Activated CD4-positive, alpha-beta T cell treated with anti-CD3 and anti-CD28 coated beads for 36 hours (primary cell): ENCODE results near the gene XCL1. TPM values are rescaled to one million over a fixed set of nuclear protein-coding genes. Genes with fewer than 3 reads are reported as not detected.

Experiments
- ATAC-seq: fragments of 200-7000 bp; cut with Tn5 transposase; one replicate; pipeline ENCODE4 v1.10.0; 2021; ENCODE audit warnings: mild to moderate bottlenecking, moderate library complexity
- CTCF ChIA-PET: fragments of 350-600 bp; sonication (Branson Sonifier 250); formaldehyde crosslinking; loops from one replicate; lab custom pipeline; 2021; ENCODE audit warnings: antibody characterized with exemption; lab: Charles Lee
- POLR2A ChIA-PET: fragments of 350-600 bp; sonication (Branson Sonifier 250); formaldehyde crosslinking; loops from one replicate; lab custom pipeline; 2021; ENCODE audit warnings: antibody characterized with exemption, inconsistent platforms; lab: Charles Lee
- DNase-seq: peaks from one replicate; pipeline ENCODE4 v3.0.0-alpha.2; 2020
- H3K27ac Mint-ChIP-seq: one replicate; pipeline ENCODE4 v1.8.0; 2021; ENCODE audit warnings: mixed read lengths
- H3K27me3 Mint-ChIP-seq: one replicate; pipeline ENCODE4 v1.8.0; 2021; ENCODE audit warnings: mixed read lengths
- H3K36me3 Mint-ChIP-seq: one replicate; pipeline ENCODE4 v1.8.0; 2021; ENCODE audit warnings: low read depth, mixed read lengths
- H3K4me1 Mint-ChIP-seq: one replicate; pipeline ENCODE4 v1.8.0; 2021; ENCODE audit warnings: mixed read lengths
- H3K4me3 Mint-ChIP-seq: one replicate; pipeline ENCODE4 v1.8.0; 2021; ENCODE audit warnings: mild to moderate bottlenecking, moderate library complexity, mixed read lengths
- H3K9me3 Mint-ChIP-seq: one replicate; pipeline ENCODE4 v1.8.0; 2021; ENCODE audit warnings: low read depth, mixed read lengths
- intact Hi-C, 2 experiments: fragments of 100-400 bp; cut with DNase I in 1 of 2; cut with micrococcal nuclease in 1 of 2; formaldehyde crosslinking; loops; one replicate each; pipeline versions ENCODE4 v1.14.2 to v1.15.1; 2022 to 2024; cut with DNase I, micrococcal nuclease
- total RNA-seq, 2 experiments: library from RNA; stranded (reverse); gene quantifications; one replicate each; pipeline ENCODE4 v1.2.3, GENCODE V29; 2021

The XCL1 gene
- total RNA-seq, 2 experiments from 2014 or later = 0.39 to 0.67 TPM

- Mint-ChIP-seq H3K4me1 (peaks cover 17% of the 10 kb centered on the region), H3K9me3 (peaks cover 4% of the 10 kb centered on the region), H3K27me3 (peaks cover 2% of the 10 kb centered on the region), H3K36me3 (no peaks in the 10 kb centered on the region), H3K4me3 (no peak overlapping the region), H3K27ac (no peak overlapping the region)
- POLR2A ChIA-PET = no interaction called here
- CTCF ChIA-PET = no interaction called here
- ATAC-seq (no peak), DNase-seq (no peak)
- intact Hi-C loops = no loop called here
These were observed 23.4 kb upstream of the XCL1 start for GRCh38 chr1:168552961-168553360.

GRCh38 chr1:168553680-168554553 lies 22.5 kb upstream of the XCL1 start:
- Mint-ChIP-seq H3K36me3 (no peaks in the 10 kb centered on the region), H3K4me3 (no peak overlapping the region), H3K27me3 (peaks cover 2% of the 10 kb centered on the region), H3K4me1 (peaks cover 18% of the 10 kb centered on the region), H3K9me3 (peaks cover 4% of the 10 kb centered on the region), H3K27ac (no peak overlapping the region)
- ATAC-seq (no peak), DNase-seq (no peak)
- ChIA-PET CTCF (interaction anchor here (0.9 to 1.8 kb wide), 2 partner anchors 114 to 554 kb away, joined by 3 to 6 read pairs; no protein-coding TSS in a partner anchor), POLR2A (no interaction called here)
- intact Hi-C loops = no loop called here

DNA sequence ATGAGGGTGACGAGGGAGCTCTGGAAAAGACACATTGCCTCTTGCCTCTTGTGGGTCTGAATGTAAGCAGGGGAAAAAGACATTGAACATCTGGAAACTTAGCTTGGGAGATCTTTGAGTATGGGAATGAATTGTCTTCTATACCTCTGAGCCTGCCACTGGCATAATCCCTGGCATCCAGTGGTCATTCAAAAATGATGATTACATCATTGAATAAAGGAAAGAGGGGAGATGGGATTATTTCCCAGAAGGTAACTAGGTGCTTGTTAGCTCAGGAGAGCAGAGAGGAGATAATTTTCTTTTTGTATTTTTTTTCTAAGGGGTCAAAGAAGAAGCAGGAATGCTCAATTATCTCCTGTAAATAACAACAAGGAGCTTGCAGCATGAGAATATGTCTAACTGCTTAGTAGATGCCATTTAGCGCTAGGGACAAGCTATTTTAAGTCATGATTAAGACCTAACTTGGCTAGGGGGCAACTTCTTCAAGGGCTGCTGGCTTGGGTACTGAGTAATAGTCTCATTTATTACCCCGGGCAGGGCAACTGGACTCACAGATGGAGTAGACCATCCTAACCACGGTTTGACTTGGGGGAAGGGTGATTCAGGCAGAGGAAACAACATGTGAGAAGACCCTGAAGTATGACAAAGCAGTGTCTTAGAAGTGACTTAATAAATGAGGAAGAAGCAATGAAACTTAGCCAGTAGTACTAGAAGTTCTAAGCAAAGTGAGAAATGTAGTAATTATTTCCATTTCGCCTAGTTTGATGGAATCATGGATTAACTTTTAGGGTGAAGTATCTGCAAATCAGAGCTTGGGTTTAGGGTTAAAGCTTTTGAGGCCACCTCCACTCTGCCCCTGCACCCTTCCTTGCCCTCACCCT lies 21.6 kb upstream of the XCL1 start:
- peaks cover 18% of the 10 kb centered on the region for H3K4me1 Mint-ChIP-seq
- intact Hi-C loops = no loop called here
- no peak overlapping the region for H3K4me3 Mint-ChIP-seq
- DNase-seq (no peak), ATAC-seq (peak; percentile 16)
- H3K9me3 Mint-ChIP-seq = no peaks in the 10 kb centered on the region
- ChIA-PET POLR2A (no interaction called here), CTCF (interaction anchor here (0.6 to 1.8 kb wide), 3 partner anchors 23 to 553 kb away, joined by 3 to 6 read pairs (median 3); no protein-coding TSS in a partner anchor)
- H3K27ac Mint-ChIP-seq = no peak overlapping the region
- H3K36me3 Mint-ChIP-seq = no peaks in the 10 kb centered on the region
- H3K27me3 Mint-ChIP-seq = peaks cover 2% of the 10 kb centered on the region

DNA sequence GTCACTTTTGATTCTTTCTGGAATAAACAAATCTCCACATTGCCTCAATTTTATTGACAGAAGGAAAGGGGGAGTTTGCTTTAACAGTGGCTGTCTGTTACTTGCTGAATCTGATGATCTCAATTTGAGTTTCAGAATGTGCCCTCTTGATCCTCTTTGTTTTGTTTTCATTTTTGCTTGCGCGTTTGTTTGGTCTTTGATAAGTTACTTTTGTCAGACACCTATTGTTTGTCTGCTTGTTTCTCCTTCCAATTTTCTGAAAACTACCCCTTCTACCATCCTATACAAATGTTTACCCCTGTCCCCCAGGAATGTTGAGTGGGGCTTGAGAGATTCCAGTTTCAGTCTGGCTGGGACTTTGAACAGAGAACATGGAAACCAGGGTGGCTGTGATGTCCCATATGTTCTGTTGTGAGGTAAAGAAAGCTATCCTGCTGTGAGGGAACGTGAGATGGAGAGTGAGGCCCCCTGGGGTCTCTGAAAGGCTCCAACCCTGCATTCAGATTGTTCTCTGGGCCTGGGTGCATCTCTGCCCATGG lies 20.8 kb upstream of the XCL1 start:
- intact Hi-C loops = no loop called here
- no peak overlapping the region for H3K27ac Mint-ChIP-seq
- ChIA-PET CTCF (interaction anchor here (0.6 to 1.8 kb wide), 3 partner anchors 10 to 264 kb away, joined by 3 to 6 read pairs (median 3); no protein-coding TSS in a partner anchor), POLR2A (no interaction called here)
- no peaks in the 10 kb centered on the region for H3K36me3 Mint-ChIP-seq
- ATAC-seq (no peak), DNase-seq (no peak)
- no peaks in the 10 kb centered on the region for H3K9me3 Mint-ChIP-seq
- peaks cover 2% of the 10 kb centered on the region for H3K27me3 Mint-ChIP-seq
- no peak overlapping the region for H3K4me3 Mint-ChIP-seq
- H3K4me1 Mint-ChIP-seq = peaks cover 18% of the 10 kb centered on the region

DNA sequence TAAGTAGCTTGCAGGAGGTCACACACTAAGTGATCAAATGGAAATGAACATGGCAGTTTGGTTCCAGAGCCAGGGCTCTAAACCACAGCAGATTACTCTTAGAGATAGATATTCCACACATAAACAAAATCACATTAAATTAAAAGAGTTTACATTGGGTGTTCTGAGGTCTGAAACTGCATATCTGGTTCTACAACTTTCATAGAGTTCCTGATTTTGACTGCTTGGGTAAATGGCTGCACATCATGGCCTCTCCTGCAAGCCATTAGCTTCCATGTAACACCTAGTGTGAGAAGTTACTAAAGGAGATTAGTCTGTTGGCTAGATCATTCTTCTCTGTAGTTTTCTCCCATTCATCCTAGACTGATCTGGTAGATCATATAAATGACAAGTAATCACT lies 19.8 kb upstream of the XCL1 start:
- intact Hi-C loops = no loop called here

GRCh38 chr1:168560370-168560769 lies 16.0 kb upstream of the XCL1 start:
- no peak for ATAC-seq
- ChIA-PET CTCF (interaction anchor here (1.0 to 1.9 kb wide), 3 partner anchors 25 to 218 kb away, joined by 3 to 7 read pairs (median 5); no protein-coding TSS in a partner anchor), POLR2A (no interaction called here)
- Mint-ChIP-seq H3K4me1 (peaks cover 13% of the 10 kb centered on the region), H3K27ac (no peak overlapping the region), H3K9me3 (peaks cover 2% of the 10 kb centered on the region), H3K27me3 (no peaks in the 10 kb centered on the region), H3K36me3 (no peaks in the 10 kb centered on the region), H3K4me3 (no peak overlapping the region)
- no peak for DNase-seq
- intact Hi-C loops = no loop called here

More for the DNA sequence above, 19.8 kb upstream of the XCL1 start:
- CTCF ChIA-PET = interaction anchor here (1.6 kb wide), 1 partner anchor 9 kb away, joined by 3 read pairs; no protein-coding TSS in a partner anchor
- peaks cover 2% of the 10 kb centered on the region for H3K27me3 Mint-ChIP-seq
- H3K9me3 Mint-ChIP-seq = no peaks in the 10 kb centered on the region
- H3K36me3 Mint-ChIP-seq = no peaks in the 10 kb centered on the region
- no peak for ATAC-seq
- H3K27ac Mint-ChIP-seq = no peak overlapping the region
- POLR2A ChIA-PET = no interaction called here
- H3K4me1 Mint-ChIP-seq = peaks cover 18% of the 10 kb centered on the region
- H3K4me3 Mint-ChIP-seq = no peak overlapping the region
- DNase-seq = no peak

GRCh38 chr1:168561989-168562388 lies 14.4 kb upstream of the XCL1 start:
- no peak for DNase-seq
- ATAC-seq = no peak
- intact Hi-C loops = no loop called here
- Mint-ChIP-seq H3K27ac (no peak overlapping the region), H3K9me3 (peaks cover 2% of the 10 kb centered on the region), H3K36me3 (no peaks in the 10 kb centered on the region), H3K4me3 (no peak overlapping the region), H3K27me3 (no peaks in the 10 kb centered on the region), H3K4me1 (peaks cover 8% of the 10 kb centered on the region)
- POLR2A ChIA-PET = no interaction called here
- CTCF ChIA-PET = no interaction called here

DNA sequence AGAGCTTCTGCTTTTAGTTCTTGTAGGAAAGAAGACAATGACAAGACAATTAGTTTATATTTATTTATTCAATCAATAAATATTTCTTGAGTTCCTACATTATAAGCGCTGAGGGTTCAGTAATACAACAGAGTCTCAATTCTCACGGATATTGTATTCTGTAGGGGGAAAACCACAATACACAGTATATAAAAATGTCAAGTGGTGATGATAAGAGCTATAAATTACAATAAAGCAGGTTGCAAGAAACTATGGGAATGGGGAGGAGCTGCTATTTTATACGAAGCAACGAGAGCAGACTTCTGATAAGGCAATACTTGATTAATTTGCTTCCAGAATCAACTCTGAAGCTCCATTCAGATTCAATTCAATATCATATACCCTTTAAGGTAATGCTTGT lies 10.6 kb upstream of the XCL1 start:
- intact Hi-C loops = no loop called here
- H3K36me3 Mint-ChIP-seq = no peaks in the 10 kb centered on the region
- ChIA-PET CTCF (interaction anchor here (1.0 to 1.4 kb wide), 4 partner anchors 9 to 126 kb away, joined by 3 to 4 read pairs (median 3); no protein-coding TSS in a partner anchor), POLR2A (no interaction called here)
- peaks cover 2% of the 10 kb centered on the region for H3K27me3 Mint-ChIP-seq
- no peaks in the 10 kb centered on the region for H3K4me1 Mint-ChIP-seq
- ATAC-seq = no peak
- DNase-seq = no peak
- H3K4me3 Mint-ChIP-seq = no peak overlapping the region
- H3K9me3 Mint-ChIP-seq = peaks cover 2% of the 10 kb centered on the region
- H3K27ac Mint-ChIP-seq = no peak overlapping the region

DNA sequence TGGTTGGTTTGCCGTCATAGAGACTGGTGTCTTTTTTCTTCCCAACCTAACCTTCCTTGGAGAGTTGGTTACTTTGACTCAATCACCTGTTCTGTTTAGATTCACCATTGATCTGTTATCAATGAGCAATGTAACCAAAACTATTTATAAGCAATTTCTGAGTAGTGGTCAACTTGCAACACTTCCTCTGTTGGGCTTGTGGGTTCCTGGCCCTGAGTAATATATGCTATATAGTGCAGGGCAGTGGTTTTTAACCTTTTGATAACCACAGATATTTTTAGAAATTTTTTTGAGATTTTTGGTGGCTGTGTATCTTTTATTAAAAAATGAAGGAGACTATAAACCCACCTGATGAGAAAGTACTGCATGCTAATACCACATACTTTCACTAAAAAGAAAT lies 9.4 kb upstream of the XCL1 start:
- Mint-ChIP-seq H3K9me3 (peaks cover 2% of the 10 kb centered on the region), H3K36me3 (no peaks in the 10 kb centered on the region), H3K4me3 (no peak overlapping the region), H3K27ac (no peak overlapping the region), H3K4me1 (peaks cover under 1% of the 10 kb centered on the region), H3K27me3 (peaks cover 2% of the 10 kb centered on the region)
- ATAC-seq = no peak
- intact Hi-C loops = no loop called here
- ChIA-PET CTCF (interaction anchor here (1.1 kb wide), 1 partner anchor 12 kb away, joined by 3 read pairs; no protein-coding TSS in a partner anchor), POLR2A (no interaction called here)
- DNase-seq = no peak

- peaks cover 2% of the 10 kb centered on the region for H3K9me3 Mint-ChIP-seq
- ChIA-PET POLR2A (no interaction called here), CTCF (interaction anchor here (2.3 kb wide), 1 partner anchor 128 kb away, joined by 8 read pairs; no protein-coding TSS in a partner anchor)
- no peak overlapping the region for H3K4me3 Mint-ChIP-seq
- H3K27ac Mint-ChIP-seq = no peak overlapping the region
- no peaks in the 10 kb centered on the region for H3K36me3 Mint-ChIP-seq
- H3K27me3 Mint-ChIP-seq = peaks cover 2% of the 10 kb centered on the region
- no peak for ATAC-seq
- H3K4me1 Mint-ChIP-seq = peaks cover 6% of the 10 kb centered on the region
- intact Hi-C loops = no loop called here
- no peak for DNase-seq
These were observed 8.8 kb upstream of the XCL1 start for GRCh38 chr1:168567568-168567967.

GRCh38 chr1:168568346-168568745 lies 8.1 kb upstream of the XCL1 start:
- Mint-ChIP-seq H3K4me1 (peaks cover 9% of the 10 kb centered on the region), H3K27ac (no peak overlapping the region), H3K27me3 (peaks cover 2% of the 10 kb centered on the region), H3K36me3 (no peaks in the 10 kb centered on the region), H3K9me3 (no peaks in the 10 kb centered on the region), H3K4me3 (no peak overlapping the region)
- ChIA-PET CTCF (interaction anchor here (0.6 to 2.3 kb wide), 5 partner anchors 9 to 782 kb away, joined by 4 to 8 read pairs (median 4); no protein-coding TSS in a partner anchor), POLR2A (no interaction called here)
- ATAC-seq (no peak), DNase-seq (no peak)
- intact Hi-C loops = no loop called here
